ENCODE results near the gene SOX18. TPM values are rescaled to one million over a fixed set of nuclear protein-coding genes. Genes with fewer than 3 reads are reported as not detected.

SOX18 gene
- polyA plus RNA-seq, 3 donors = not detected

GRCh38 chr20:64074184-64074789 is 24.8 kb upstream of the SOX18 start:
- Mint-ChIP-seq H3K27me3 (ENCODE audit: low read depth in 3 of 3) (no peaks in the 10 kb centered on the region), H3K9me3 (no peaks in the 10 kb centered on the region), H3K27ac (no peak overlapping the region), H3K4me3 (no peak overlapping the region), H3K36me3 (peaks cover 32 to 51% of the 10 kb centered on the region in 2 donors), H3K4me1 (peaks cover 29% of the 10 kb centered on the region)
- Histone ChIP-seq H3K4me2 (replicated peaks; ENCODE audit: extremely low read depth, low read length, poor library complexity, severe bottlenecking) (no peak overlapping the region), H3K9ac (ENCODE audit: insufficient read depth, low read length, poor library complexity, severe bottlenecking) (no peak overlapping the region), H2AFZ (ENCODE audit: insufficient read depth, low read depth, low read length, poor library complexity, severe bottlenecking) (no peak overlapping the region), H3K4me3 (replicated peaks in 1 of 3; ENCODE audit: low read depth in 2 of 3, low read length in 3 of 3) (no peak overlapping the region), H4K20me1 (ENCODE audit: insufficient read depth, low read length) (peaks cover 100% of the 10 kb centered on the region), H3K4me1 (ENCODE audit: control insufficient read depth in 1 of 2, insufficient read depth in 2 of 2, low read length in 2 of 2) (peaks cover 21 to 45% of the 10 kb centered on the region in 2 donors), H3K27me3 (ENCODE audit: control insufficient read depth in 2 of 2, insufficient read depth in 2 of 2, low read length in 2 of 2) (no peaks in the 10 kb centered on the region), H3K9me3 (replicated peaks in 1 of 2; ENCODE audit: control insufficient read depth in 1 of 2, insufficient read depth in 1 of 2, low read length in 2 of 2) (no peaks in the 10 kb centered on the region), H3K27ac (ENCODE audit: low read depth in 1 of 2, low read length in 2 of 2) (no peak overlapping the region), H3K36me3 (replicated peaks in 1 of 2; ENCODE audit: control insufficient read depth in 1 of 2, insufficient read depth in 2 of 2, low read length in 2 of 2) (peaks cover 43 to 46% of the 10 kb centered on the region in 2 donors), H3K79me2 (ENCODE audit: insufficient read depth, low read length) (peaks cover 58% of the 10 kb centered on the region)
- intact Hi-C loops (cut with micrococcal nuclease) = no loop called here
- no peak for TF ChIP-seq CTCF (IDR thresholded peaks at IDR 0.05)
- no peak for DNase-seq
- WGBS (ENCODE audit: insufficient coverage) = 88% methylated on average over 28 of the region's 28 CpGs

- Histone ChIP-seq H3K4me2 (replicated peaks; ENCODE audit: extremely low read depth, low read length, poor library complexity, severe bottlenecking) (no peak overlapping the region), H3K27me3 (ENCODE audit: control insufficient read depth in 2 of 2, insufficient read depth in 2 of 2, low read length in 2 of 2) (no peaks in the 10 kb centered on the region), H3K4me1 (ENCODE audit: control insufficient read depth in 1 of 2, insufficient read depth in 2 of 2, low read length in 2 of 2) (peaks cover 21 to 45% of the 10 kb centered on the region in 2 donors), H3K27ac (ENCODE audit: low read depth in 1 of 2, low read length in 2 of 2) (peak overlapping the region in 1 of 2 donors; percentile 14), H3K4me3 (replicated peaks in 1 of 3; ENCODE audit: low read depth in 2 of 3, low read length in 3 of 3) (no peak overlapping the region), H3K9ac (ENCODE audit: insufficient read depth, low read length, poor library complexity, severe bottlenecking) (no peak overlapping the region), H4K20me1 (ENCODE audit: insufficient read depth, low read length) (peaks cover 96% of the 10 kb centered on the region), H3K9me3 (replicated peaks in 1 of 2; ENCODE audit: control insufficient read depth in 1 of 2, insufficient read depth in 1 of 2, low read length in 2 of 2) (no peaks in the 10 kb centered on the region), H3K79me2 (ENCODE audit: insufficient read depth, low read length) (peaks cover 52% of the 10 kb centered on the region), H3K36me3 (replicated peaks in 1 of 2; ENCODE audit: control insufficient read depth in 1 of 2, insufficient read depth in 2 of 2, low read length in 2 of 2) (peaks cover 43 to 46% of the 10 kb centered on the region in 2 donors), H2AFZ (ENCODE audit: insufficient read depth, low read depth, low read length, poor library complexity, severe bottlenecking) (no peak overlapping the region)
- peaks cover 29% of the 10 kb centered on the region for H3K4me1 Mint-ChIP-seq
- TF ChIP-seq CTCF (IDR thresholded peaks at IDR 0.05) = no peak
- 96% methylated on average over 29 of the region's 37 CpGs for WGBS (ENCODE audit: insufficient coverage)
- H3K27me3 Mint-ChIP-seq (ENCODE audit: low read depth in 3 of 3) = peaks cover 0 to 2% (median 2%) of the 10 kb centered on the region in 3 donors
- DNase-seq = no peak
- intact Hi-C loops (cut with micrococcal nuclease) = no loop called here
- H3K4me3 Mint-ChIP-seq = no peak overlapping the region
- peaks cover 32 to 51% of the 10 kb centered on the region in 2 donors for H3K36me3 Mint-ChIP-seq
- peak overlapping the region in 1 of 7 donors; percentile 35 for H3K27ac Mint-ChIP-seq
- H3K9me3 Mint-ChIP-seq = no peaks in the 10 kb centered on the region
These were observed 24.2 kb upstream of the SOX18 start for GRCh38 chr20:64073476-64074183.

Measured in CD14-positive monocyte (primary cell).